K562 (cell line): Measurements from ENCODE around the gene UNC5C. TPM values are rescaled to one million over a fixed set of nuclear protein-coding genes. Genes with fewer than 3 reads are reported as not detected.
"Not testable (repeated sequence)": the region's sequence is repeated elsewhere in the genome, so short reads cannot be mapped to it uniquely, and the experiment has no call there.

Experiments
- ATAC-seq: fragments of 200-7000 bp; cut with Tn5 transposase; 3 replicates; pipeline ENCODE4 v1.9.1; 2020; ENCODE audit warnings: moderate library complexity
- BruUV-seq: library from RNA; stranded (reverse); fragments of 400-500 nt; replicated peaks from 2 replicates; lab custom pipeline; 2021; lab: Mats Ljungman, UMichigan
- CTCF ChIA-PET: fragments of 300-600 bp; formaldehyde crosslinking; extraction: SDS; loops from one replicate; lab custom pipeline; 2021; ENCODE audit warnings: low intra/inter-chr PET ratio; lab: Yijun Ruan, JAX
- POLR2A ChIA-PET: fragments of 300-600, 350-650 bp; sonication (Branson Sonifier 250); formaldehyde crosslinking; extraction: SDS; loops from one replicate; lab custom pipeline; 2021; ENCODE audit warnings: antibody characterized with exemption, inconsistent platforms; lab: Yijun Ruan, JAX
- DNase-seq, 4 experiments: peaks; one replicate each; pipeline versions ENCODE4 v3.0.0 to v3.0.0-alpha.2; 2011 to 2018; ENCODE audit warnings: low spot score in 3 of 4, mixed read lengths in 3 of 4; ENCODE audit errors: extremely low read depth in 1 of 4
- FAIRE-seq: peaks from 2 replicates; lab custom pipeline; 2011; peaks lifted over from hg19 to GRCh38; lab: Jason Lieb, UNC
- H2AFZ ChIP-seq: 2 replicates; pipeline ENCODE4 v1.6.0; 2011; ENCODE audit warnings: low read depth, low read length, control low read depth, inconsistent platforms
- H3K27ac ChIP-seq: fragments of 200-600 bp; 3 replicates; pipeline ENCODE4 v1.8.0; 2011; ENCODE audit warnings: low read depth, mild to moderate bottlenecking, control low read depth, inconsistent platforms, low read length, moderate library complexity, mixed read lengths; ENCODE audit errors: extremely low read depth
- H3K27me3 ChIP-seq, 2 experiments: fragments of 300-600 bp in 1 of 2; 2 replicates in 1 of 2; 3 replicates in 1 of 2; pipeline versions ENCODE4 v1.6.0 to v1.8.0; 2011; ENCODE audit warnings: inconsistent platforms in 2 of 2, low read length in 2 of 2, mild to moderate bottlenecking in 1 of 2, mixed read lengths in 1 of 2, moderate library complexity in 1 of 2; ENCODE audit not compliant: control insufficient read depth in 2 of 2, insufficient read depth in 2 of 2
- H3K36me3 ChIP-seq: fragments of 300-600 bp; 3 replicates; pipeline ENCODE4 v1.8.0; 2011; ENCODE audit warnings: mild to moderate bottlenecking, low read length, inconsistent platforms; ENCODE audit not compliant: control insufficient read depth, insufficient read depth
- H3K4me1 ChIP-seq, 2 experiments: fragments of 200-600 bp in 1 of 2; replicated peaks in 1 of 2; 2 replicates in 1 of 2; 3 replicates in 1 of 2; pipeline versions ENCODE4 v1.5.1 to v1.8.0; 2011; ENCODE audit warnings: inconsistent platforms in 2 of 2, low read length in 2 of 2, mild to moderate bottlenecking in 1 of 2, mixed read lengths in 1 of 2, moderate library complexity in 1 of 2; ENCODE audit not compliant: control insufficient read depth in 2 of 2, insufficient read depth in 2 of 2
- H3K4me2 ChIP-seq: 2 replicates; pipeline ENCODE4 v1.6.1; 2011; ENCODE audit warnings: low read length, control low read depth, inconsistent platforms, mixed read lengths; ENCODE audit not compliant: insufficient read depth
- H3K4me3 ChIP-seq: fragments of 200-600 bp; sonication (generic), shearing (Covaris generic); 2 replicates; pipeline ENCODE4 v1.5.1; 2016; ENCODE audit warnings: control low read depth, inconsistent platforms
- H3K79me2 ChIP-seq: fragments of 200-600 bp; 3 replicates; pipeline ENCODE4 v1.8.0; 2011; ENCODE audit warnings: low read length, inconsistent platforms; ENCODE audit not compliant: control insufficient read depth, insufficient read depth
- H3K9ac ChIP-seq, 2 experiments: 2 replicates each; pipeline versions ENCODE4 v1.6.0 to v1.6.1; 2011; ENCODE audit warnings: low read depth in 2 of 2, low read length in 2 of 2, control low read depth in 1 of 2, inconsistent platforms in 1 of 2, mild to moderate bottlenecking in 1 of 2, mixed read lengths in 1 of 2; ENCODE audit not compliant: insufficient read depth in 1 of 2
- H3K9me1 ChIP-seq: one replicate; pipeline ENCODE4 v1.6.0; 2011; ENCODE audit warnings: inconsistent platforms, mild to moderate bottlenecking, low read length, moderate library complexity; ENCODE audit not compliant: control insufficient read depth, insufficient read depth
- H3K9me3 ChIP-seq: replicated peaks from 2 replicates; pipeline ENCODE4 v1.5.1; 2011; ENCODE audit warnings: low read depth, low read length, inconsistent platforms; ENCODE audit not compliant: control insufficient read depth, insufficient read depth
- H4K20me1 ChIP-seq: replicated peaks from 2 replicates; pipeline ENCODE4 v1.6.1; 2011; ENCODE audit warnings: low read length, inconsistent platforms, mixed read lengths; ENCODE audit not compliant: control insufficient read depth, insufficient read depth
- CBX8 ChIP-seq: fragments of 200-600 bp; sonication (generic); IDR thresholded peaks from 2 replicates; pipeline ENCODE4 v1.6.1; 2012; ENCODE audit warnings: borderline replicate concordance, mixed run types, low read depth, mild to moderate bottlenecking, moderate library complexity, mixed read lengths, low read length, control low read depth, inconsistent platforms; ENCODE audit not compliant: poor library complexity, severe bottlenecking; ENCODE audit errors: extremely low read depth
- FOXK1 ChIP-seq: sonication (generic); formaldehyde crosslinking; IDR thresholded peaks from 2 replicates; pipeline ENCODE4 v1.8.0; 2022; ENCODE audit warnings: missing genetic modification reagents, mild to moderate bottlenecking, borderline replicate concordance
- GABPB2 ChIP-seq: fragments of 250-450 bp; sonication (Bioruptor Pico); conservative IDR thresholded peaks from 2 replicates; pipeline ENCODE4 v1.5.1; 2021; ENCODE audit warnings: mild to moderate bottlenecking
- HNRNPL ChIP-seq: fragments of 200-400 bp; formaldehyde crosslinking; IDR thresholded peaks from 2 replicates; pipeline ENCODE4 v1.6.1; 2017; ENCODE audit warnings: low read depth, mild to moderate bottlenecking, low read length
- IRF9 ChIP-seq: fragments of 450-650 bp; IDR thresholded peaks from 2 replicates; pipeline ENCODE4 v1.6.1; 2016; ENCODE audit warnings: missing biosample characterization, missing genetic modification characterization
- MAFG ChIP-seq: fragments of 450-650 bp; conservative IDR thresholded peaks from 2 replicates; pipeline ENCODE4 v1.6.1; 2016; ENCODE audit warnings: missing genetic modification characterization, missing compliant biosample characterization
- NFE2 ChIP-seq: IDR thresholded peaks from 2 replicates; pipeline ENCODE4 v1.6.1; 2014; ENCODE audit warnings: antibody characterized with exemption, low read depth
- NFIC ChIP-seq: fragments of 450-650 bp; IDR thresholded peaks from 2 replicates; pipeline ENCODE4 v1.6.1; 2017; ENCODE audit warnings: mild to moderate bottlenecking, inconsistent platforms
- PHF8 ChIP-seq: fragments of 200-600 bp; sonication (generic); IDR thresholded peaks from 2 replicates; pipeline ENCODE4 v1.6.1; 2012; ENCODE audit warnings: mixed run types, mild to moderate bottlenecking, inconsistent platforms, low read length, moderate library complexity, borderline replicate concordance
- RBM14 ChIP-seq: fragments of 200-400 bp; formaldehyde crosslinking; IDR thresholded peaks from 2 replicates; pipeline ENCODE4 v1.6.1; 2018; ENCODE audit warnings: low read depth, mild to moderate bottlenecking, low read length, moderate library complexity, borderline replicate concordance; ENCODE audit not compliant: insufficient read depth
- RBM25 ChIP-seq: fragments of 200-400 bp; formaldehyde crosslinking; IDR thresholded peaks from 2 replicates; pipeline ENCODE4 v1.6.1; 2018; ENCODE audit warnings: low read length, low read depth, moderate library complexity; ENCODE audit not compliant: severe bottlenecking
- ZBTB7A ChIP-seq: IDR thresholded peaks from 2 replicates; pipeline ENCODE4 v1.6.1; 2011; ENCODE audit warnings: low read depth, mild to moderate bottlenecking, low read length, moderate library complexity, borderline replicate concordance; ENCODE audit not compliant: control insufficient read depth
- ZKSCAN3 ChIP-seq: fragments of 250-450 bp; sonication (Bioruptor Pico); IDR thresholded peaks from 2 replicates; pipeline ENCODE4 v1.4.0; 2020
- ZNF146 ChIP-seq: IDR thresholded peaks from one replicate; pipeline ENCODE4 v1.6.1; 2018; ENCODE audit warnings: missing compliant biosample characterization; ENCODE audit not compliant: unreplicated experiment
- ZNF174 ChIP-seq: fragments of 250-450 bp; sonication (Bioruptor Pico); IDR thresholded peaks from 2 replicates; pipeline ENCODE4 v1.4.0; 2020; ENCODE audit warnings: mild to moderate bottlenecking
- WGBS: fragments of 100-300 bp; shearing (Covaris generic); methylation state at CpG from one replicate; pipeline ENCODE4 v1.1.6; 2016; ENCODE audit warnings: low coverage, mixed read lengths; ENCODE audit not compliant: insufficient coverage; ENCODE audit errors: missing lambda C conversion rate; 5-methylcytosine and 5-hydroxymethylcytosine counted together
- in situ Hi-C: fragments of 300-500 bp; cut with MboI; formaldehyde crosslinking; loops from 4 replicates; pipeline ENCODE4 v1.15.0; 2018; ENCODE audit warnings: inconsistent platforms, mixed read lengths
- intact Hi-C: fragments of 100-400 bp; cut with micrococcal nuclease; formaldehyde crosslinking; loops from 2 replicates; pipeline ENCODE4 v1.14.2; 2022
- polyA plus RNA-seq, 8 experiments: library from polyadenylated mRNA; depleted of rRNA in 4 of 8; stranded (reverse) in 5 of 8; unstranded in 3 of 8; fragments of >200 nt; fragmentation: Nextera tagmentation in 2 of 8; fragmentation: Illumina TruSeq in 1 of 8; extraction: Ambion mirVana in 2 of 8; extraction: Trizol in 1 of 8; gene quantifications; 2 replicates each; pipeline versions ENCODE4 v1.2.1 to v1.2.3, GENCODE V29; 2011 to 2014; ENCODE audit warnings: inconsistent platforms in 1 of 8, missing spikeins in 1 of 8
- total RNA-seq, 7 experiments: library from RNA; depleted of rRNA in 6 of 7; stranded (reverse); fragments of >200 nt in 6 of 7; fragmentation: Illumina TruSeq in 2 of 7; extraction: Trizol in 2 of 7; gene quantifications; 2 replicates each; pipeline versions ENCODE4 v1.2.1 to v1.2.3, GENCODE V29; 2011 to 2021; ENCODE audit warnings: low replicate concordance in 1 of 7

The UNC5C gene
- total and polyA plus RNA-seq, 9 of the 15 experiments (the other 6 are each of a cell fraction or from before 2014, with no cell fraction given) = under 0.01 to 0.10 (median 0.03) TPM; not detected in 1

- H3K27me3 ChIP-seq, H3K36me3 ChIP-seq, H3K9ac ChIP-seq, FAIRE-seq, H3K79me2 ChIP-seq, H3K4me2 ChIP-seq, ATAC-seq, H3K27ac ChIP-seq, H3K4me1 ChIP-seq, POLR2A ChIA-PET, H4K20me1 ChIP-seq, BruUV-seq, intact Hi-C loops, DNase-seq: not testable (repeated sequence)
- WGBS = 2% methylated on average over 4 of the region's 4 CpGs
- TF ChIP-seq ZNF146 (CRISPR knock-in tag) (peak; percentile 93), RBM25 (peak; percentile 67)
- TF ChIP-seq, all 486 proteins: peak for 2; not testable (repeated sequence) for 484
- H2AFZ ChIP-seq, CTCF ChIA-PET, H3K4me3 ChIP-seq, in situ Hi-C loops, H3K9me3 ChIP-seq, H3K9me1 ChIP-seq: not testable (repeated sequence)
Measured at GRCh38 chr4:95134016-95134415, 414.8 kb downstream of the UNC5C start.

- in situ Hi-C loops (no loop called here), intact Hi-C loops (loop anchor here (5.0 to 10.0 kb wide), 2 partner anchors 385 to 503 kb away; no protein-coding TSS in a partner anchor)
- no TSS peak for BruUV-seq
- ATAC-seq (peak; percentile 70), DNase-seq (peak in 2 of 4 experiments; percentile 13 to 55), FAIRE-seq (peak; percentile 52)
- Histone ChIP-seq H3K9me3 (no peaks in the 10 kb centered on the region), H4K20me1 (no peaks in the 10 kb centered on the region), H3K27me3 (no peaks in the 10 kb centered on the region), H3K4me1 (no peaks in the 10 kb centered on the region), H3K4me2 (no peak overlapping the region), H3K9me1 (no peaks in the 10 kb centered on the region), H3K9ac (no peak overlapping the region), H2AFZ (no peak overlapping the region), H3K79me2 (no peaks in the 10 kb centered on the region), H3K4me3 (no peak overlapping the region), H3K27ac (no peak overlapping the region), H3K36me3 (no peaks in the 10 kb centered on the region)
- ChIA-PET CTCF (no interaction called here), POLR2A (no interaction called here)
- 0% methylated on average over 7 of the region's 7 CpGs for WGBS
- TF ChIP-seq RBM14 (no peak), ZBTB7A (no peak), ZKSCAN3 (CRISPR knock-in tag) (no peak), NFE2 (peak; percentile 53), IRF9 (tag) (no peak), PHF8 (no peak), ZNF174 (CRISPR knock-in tag) (no peak), MAFG (tag) (peak; percentile 25; the same call in 1 of the 2 replicates), NFIC (peak; percentile 93), GABPB2 (CRISPR knock-in tag) (no peak), CBX8 (no peak), FOXK1 (CRISPR knock-in tag) (no peak), HNRNPL (no peak)
Measured at GRCh38 chr4:95129821-95130311, 418.9 kb downstream of the UNC5C start.
